C4-2B (cell line): Measurements from ENCODE around the gene MINDY1.

ENCODE experiments used
- H3K27ac ChIP-seq: fragments of 450-650 bp; 2 replicates; pipeline ENCODE4 v1.5.1; 2017
- CTCF ChIP-seq: fragments of 450-650 bp; conservative IDR thresholded peaks from 2 replicates; pipeline ENCODE4 v1.5.1; 2017; ENCODE audit warnings: mild to moderate bottlenecking
- ZFX ChIP-seq: fragments of 450-650 bp; IDR thresholded peaks from 2 replicates; pipeline ENCODE4 v1.6.1; 2017

The MINDY1 gene

DNA sequence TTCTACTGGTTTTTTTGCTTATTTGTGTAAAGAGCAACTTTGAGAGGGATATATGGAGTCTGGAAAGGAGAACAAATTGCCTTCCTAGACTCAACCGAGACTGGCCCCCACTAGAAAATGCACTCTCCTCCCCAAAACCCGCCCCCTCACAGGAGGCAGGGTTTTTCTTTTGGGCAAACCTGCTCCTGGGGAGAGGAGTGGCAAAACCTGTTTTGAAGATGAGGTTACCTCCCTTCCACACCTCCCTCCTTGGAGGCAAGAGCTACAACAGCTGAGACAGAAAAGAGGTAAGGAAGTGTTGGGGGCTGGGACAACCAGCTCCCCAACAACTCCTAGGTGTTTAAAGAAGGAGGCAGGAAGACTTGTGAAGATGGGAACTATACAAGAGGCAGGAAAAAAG lies 29.7 kb upstream of the MINDY1 start, which contains the start of gene BNIPL:
BNIPL (plus strand) TSS at position 231 of the 400 bp plus-strand sequence; CDS start at position 371, 140 bp downstream.
- H3K27ac ChIP-seq: no peak within 1 kb of the TSS

DNA sequence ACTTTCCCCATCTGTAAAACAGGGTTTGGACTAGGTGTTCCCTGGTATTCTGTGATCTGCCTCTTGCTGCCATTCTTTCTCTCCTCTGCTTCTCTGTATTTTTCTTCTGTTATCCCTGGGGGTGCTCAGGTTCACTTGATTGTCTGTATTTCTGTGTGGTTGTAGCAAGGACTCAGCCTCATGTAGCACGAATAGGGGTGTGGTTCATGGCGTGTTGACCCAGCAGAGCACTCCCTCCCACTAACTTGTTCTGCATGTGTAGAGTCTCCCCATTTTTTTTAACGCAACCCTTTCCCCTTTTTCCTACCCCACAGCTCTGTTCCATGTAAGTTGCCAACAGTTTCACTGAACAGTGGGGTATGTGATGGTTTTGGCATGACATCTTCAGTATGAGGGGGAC lies 28.5 kb upstream of the MINDY1 start:
- TF ChIP-seq CTCF: no peak
- TF ChIP-seq ZFX: no peak

More for the DNA sequence above, 29.7 kb upstream of the MINDY1 start, which contains the start of gene BNIPL:
- TF ChIP-seq CTCF (no peak), ZFX (no peak)

DNA sequence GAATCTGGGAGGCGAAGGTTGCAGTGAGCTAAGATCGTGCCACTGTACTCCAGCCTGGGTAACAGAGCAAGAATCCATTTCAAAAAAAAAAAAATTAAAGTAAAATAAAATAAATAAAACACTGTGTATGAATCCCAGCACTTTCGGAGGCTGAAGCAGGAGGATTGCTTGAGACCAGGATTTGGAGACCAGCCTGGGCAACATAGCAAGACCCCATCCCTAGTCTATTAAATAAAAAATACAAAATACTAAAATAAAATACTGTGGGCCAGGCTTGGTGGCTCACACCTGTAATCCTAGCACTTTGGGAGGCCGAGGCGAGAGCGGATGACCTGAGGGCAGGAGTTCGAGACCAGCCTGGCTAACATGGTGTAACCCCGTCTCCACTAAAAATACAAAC lies 25.5 kb upstream of the MINDY1 start:
- H3K27ac ChIP-seq: no peak overlapping the region
- TF ChIP-seq CTCF: no peak
- no peak for TF ChIP-seq ZFX

More for the DNA sequence above, 28.5 kb upstream of the MINDY1 start:
- no peak overlapping the region for H3K27ac ChIP-seq

- H3K27ac ChIP-seq: no peak overlapping the region
- TF ChIP-seq ZFX (no peak), CTCF (no peak)
Measured at GRCh38 chr1:151026460-151026859, 19.8 kb upstream of the MINDY1 start.

GRCh38 chr1:151024540-151025146 lies 17.9 kb upstream of the MINDY1 start:
- TF ChIP-seq ZFX: no peak
- TF ChIP-seq CTCF: peak; percentile 77

GRCh38 chr1:151013518-151013917 lies 6.8 kb upstream of the MINDY1 start:
- no peak overlapping the region for H3K27ac ChIP-seq

More at GRCh38 chr1:151024540-151025146, 17.9 kb upstream of the MINDY1 start:
- H3K27ac ChIP-seq: no peak overlapping the region

More at GRCh38 chr1:151013518-151013917, 6.8 kb upstream of the MINDY1 start:
- TF ChIP-seq CTCF: no peak
- TF ChIP-seq ZFX: no peak
